Fibroblast of lung (primary cell): ENCODE measurements around the gene RMND5B.

Source experiments
- CTCF ChIP-seq, 2 donors: IDR thresholded peaks in 1 of 2; conservative IDR thresholded peaks in 1 of 2; 1 replicate in 1 of 2; 2 replicates in 1 of 2; pipeline ENCODE4 v1.5.1; 2011 to 2012; ENCODE audit warnings: low read length in 2 of 2, control low read depth in 1 of 2, inconsistent platforms in 1 of 2, low read depth in 1 of 2, mild to moderate bottlenecking in 1 of 2
- EZH2 ChIP-seq: IDR thresholded peaks from 2 replicates; pipeline ENCODE4 v1.5.1; 2012; ENCODE audit warnings: low read length, control low read depth, mild to moderate bottlenecking; ENCODE audit errors: missing control alignments

- TF ChIP-seq CTCF (conservative IDR thresholded peaks at IDR 0.05 in 1 of 2, IDR thresholded peaks at IDR 0.05 in 1 of 2; ENCODE audit: low read depth in 1 of 2, low read length in 2 of 2) (no peak), EZH2 (no peak)
Measured at GRCh38 chr5:178143901-178144300, 13.1 kb downstream of the RMND5B start.
